Activated CD4-positive, alpha-beta T cell treated with anti-CD3 and anti-CD28 coated beads, Interleukin-2, amount 50 U/mL, for 1 hour (primary cell): Measurements from ENCODE around the gene SALL1.

Experiments used
- DNase-seq: peaks from one replicate; pipeline ENCODE4 v3.0.0-alpha.2; 2020

Gene SALL1

GRCh38 chr16:51139568-51139967 is 11.5 kb downstream of the SALL1 start:
- no peak for DNase-seq

GRCh38 chr16:51138178-51138577 is 12.9 kb downstream of the SALL1 start:
- DNase-seq, result no peak

- no peak for DNase-seq
Measured at GRCh38 chr16:51137097-51137496, 14.0 kb downstream of the SALL1 start.

GRCh38 chr16:51134876-51135275 is 16.2 kb downstream of the SALL1 start:
- no peak for DNase-seq

- no peak for DNase-seq
Measured at GRCh38 chr16:51134269-51134812, 16.7 kb downstream of the SALL1 start.

GRCh38 chr16:51133688-51134087 is 17.4 kb downstream of the SALL1 start:
- no peak for DNase-seq

- no peak for DNase-seq
Measured at GRCh38 chr16:51133183-51133582, 17.9 kb downstream of the SALL1 start.

GRCh38 chr16:51132490-51133115 is 18.5 kb downstream of the SALL1 start:
- no peak for DNase-seq

GRCh38 chr16:51131619-51132018 is 19.5 kb downstream of the SALL1 start:
- no peak for DNase-seq

- DNase-seq, result no peak
Measured at GRCh38 chr16:51129105-51129504, 22.0 kb downstream of the SALL1 start.

GRCh38 chr16:51125992-51126391 is 25.1 kb downstream of the SALL1 start:
- DNase-seq, result no peak

- DNase-seq, result no peak
Measured at GRCh38 chr16:51124896-51125295, 26.2 kb downstream of the SALL1 start.

GRCh38 chr16:51121850-51122249 is 29.2 kb downstream of the SALL1 start:
- DNase-seq, result no peak

GRCh38 chr16:51120730-51121347 is 30.2 kb downstream of the SALL1 start:
- no peak for DNase-seq

GRCh38 chr16:51119973-51120729 is 30.9 kb downstream of the SALL1 start:
- DNase-seq, result no peak

GRCh38 chr16:51119556-51119955 is 31.5 kb downstream of the SALL1 start:
- DNase-seq, result no peak

GRCh38 chr16:51116353-51116752 is 34.7 kb downstream of the SALL1 start:
- DNase-seq, result no peak

GRCh38 chr16:51114382-51114781 is 36.7 kb downstream of the SALL1 start:
- DNase-seq, result no peak

- DNase-seq, result no peak
Measured at GRCh38 chr16:51113236-51114125, 37.6 kb downstream of the SALL1 start.

- no peak for DNase-seq
Measured at GRCh38 chr16:51112323-51112722, 38.7 kb downstream of the SALL1 start.

GRCh38 chr16:51111759-51112158 is 39.3 kb downstream of the SALL1 start:
- no peak for DNase-seq

GRCh38 chr16:51110700-51111157 is 40.3 kb downstream of the SALL1 start:
- DNase-seq, result no peak

GRCh38 chr16:51109173-51109572 is 41.9 kb downstream of the SALL1 start:
- DNase-seq, result no peak
